Stimulated activated CD4-positive, alpha-beta T cell treated with anti-CD3 and anti-CD28 coated beads, Interleukin-1b, Interleukin-23, amount 100 ng/mL, for 4 hours (primary cell): Measurements from ENCODE around the gene CEP72.
"Not testable (repeated sequence)": the region's sequence is repeated elsewhere in the genome, so short reads cannot be mapped to it uniquely, and the experiment has no call there.

Experiments
- DNase-seq, 2 donors: peaks; one replicate each; pipeline ENCODE4 v3.0.0-alpha.2; 2020; ENCODE audit warnings: low read depth in 2 of 2

CEP72 gene

DNA sequence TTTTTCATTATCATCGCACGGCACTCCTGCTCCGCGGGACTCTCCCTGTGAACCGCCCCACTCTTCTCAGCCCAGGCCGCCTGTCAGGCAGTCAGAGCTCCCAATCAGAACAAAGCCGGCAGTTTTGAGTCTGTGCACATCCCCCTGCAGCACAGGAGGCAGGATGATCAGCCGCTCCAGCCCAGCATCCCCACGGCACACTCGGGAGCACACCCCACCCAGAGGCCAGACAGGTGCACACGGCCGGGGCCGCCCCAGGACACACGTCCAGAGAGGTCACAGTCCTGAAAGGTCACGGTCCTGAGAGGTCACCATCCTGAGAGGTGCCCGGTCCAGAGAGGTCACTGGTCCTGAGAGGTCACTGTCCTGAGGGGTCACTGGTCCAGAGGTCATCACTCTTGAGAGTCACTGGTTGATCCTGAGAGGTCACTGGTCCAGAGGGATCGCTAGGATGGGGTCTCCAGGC is 72.6 kb downstream of the CEP72 start:
- DNase-seq, result no peak

DNA sequence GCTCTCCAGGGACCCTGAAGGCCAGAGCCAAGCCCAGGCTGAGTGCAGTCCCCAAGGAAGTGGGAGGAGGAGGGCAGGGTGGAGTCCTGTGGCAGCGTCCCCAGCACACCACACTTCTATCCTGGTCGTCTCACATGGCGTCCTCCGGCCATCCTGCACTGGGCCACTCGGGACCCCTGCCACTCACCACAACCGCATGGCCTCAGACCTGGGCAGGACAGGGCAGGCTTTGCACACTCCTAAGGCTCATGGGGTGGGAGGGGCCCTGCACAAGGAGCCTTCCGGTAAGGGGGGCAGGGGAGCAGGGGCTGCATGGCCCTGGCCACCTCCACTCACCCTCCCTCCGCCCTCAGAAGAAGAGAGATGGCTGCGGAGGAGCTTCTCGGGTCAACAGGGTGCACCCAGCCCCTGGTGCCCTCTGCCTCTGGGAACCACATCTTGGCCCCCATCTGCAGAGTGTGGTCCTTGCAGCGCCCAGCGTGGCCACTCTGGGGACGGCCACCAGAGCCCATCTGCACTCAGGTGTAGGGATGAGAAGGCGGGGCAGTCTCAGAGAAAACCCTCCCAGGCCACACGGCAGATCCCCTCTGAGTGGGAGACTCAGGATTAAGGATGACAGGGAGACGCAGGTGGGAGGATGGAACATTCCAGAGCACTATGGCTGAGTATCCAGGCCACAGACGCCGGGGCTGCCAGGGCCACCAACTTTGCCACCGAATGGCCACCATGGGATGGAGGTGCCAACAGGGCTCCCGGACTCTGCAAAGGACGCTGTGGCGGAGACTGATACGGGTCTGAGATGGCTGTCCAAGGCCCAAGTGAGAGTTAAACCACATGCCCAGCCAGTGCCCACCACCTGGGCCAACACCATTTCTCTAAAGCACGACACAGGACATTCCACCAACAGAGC is 73.4 kb downstream of the CEP72 start:
- no peak for DNase-seq

DNA sequence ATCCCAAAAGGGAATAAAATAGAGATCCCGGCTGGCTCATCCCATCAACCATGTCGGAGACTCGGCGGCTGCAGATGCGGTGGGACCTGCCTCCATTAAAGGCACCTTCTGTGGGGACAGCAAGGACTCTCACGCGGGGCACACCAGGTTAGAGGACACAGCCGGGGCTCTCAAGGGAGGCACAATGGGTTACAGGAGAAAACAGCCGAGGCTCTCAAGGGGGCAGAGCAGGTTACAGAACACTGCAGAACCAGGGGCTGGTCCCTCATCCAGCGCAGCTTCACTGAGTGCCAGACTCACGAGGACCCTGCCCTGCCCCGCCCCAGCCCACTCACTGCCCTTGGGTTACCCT is 74.0 kb downstream of the CEP72 start:
- DNase-seq, result not testable (repeated sequence)

DNA sequence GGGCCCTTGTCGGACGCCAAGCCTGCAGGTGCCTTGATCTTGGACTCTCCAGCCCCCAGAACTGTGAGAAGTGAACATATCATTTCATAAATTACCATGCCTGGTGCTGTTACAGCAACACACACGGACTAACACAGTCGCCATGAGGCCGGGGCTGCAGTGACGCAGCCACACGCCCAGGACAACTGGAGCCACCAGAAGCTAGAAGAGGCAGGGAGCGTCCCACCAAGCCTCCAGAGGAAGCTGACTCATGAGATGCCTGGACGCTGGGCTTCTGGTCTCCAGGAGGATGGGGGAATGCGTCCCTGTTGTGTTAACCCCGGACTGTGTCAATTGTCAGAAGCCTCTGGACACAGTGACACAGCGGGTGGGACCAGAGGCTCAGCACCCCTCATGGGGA is 74.8 kb downstream of the CEP72 start:
- not testable (repeated sequence) for DNase-seq

DNA sequence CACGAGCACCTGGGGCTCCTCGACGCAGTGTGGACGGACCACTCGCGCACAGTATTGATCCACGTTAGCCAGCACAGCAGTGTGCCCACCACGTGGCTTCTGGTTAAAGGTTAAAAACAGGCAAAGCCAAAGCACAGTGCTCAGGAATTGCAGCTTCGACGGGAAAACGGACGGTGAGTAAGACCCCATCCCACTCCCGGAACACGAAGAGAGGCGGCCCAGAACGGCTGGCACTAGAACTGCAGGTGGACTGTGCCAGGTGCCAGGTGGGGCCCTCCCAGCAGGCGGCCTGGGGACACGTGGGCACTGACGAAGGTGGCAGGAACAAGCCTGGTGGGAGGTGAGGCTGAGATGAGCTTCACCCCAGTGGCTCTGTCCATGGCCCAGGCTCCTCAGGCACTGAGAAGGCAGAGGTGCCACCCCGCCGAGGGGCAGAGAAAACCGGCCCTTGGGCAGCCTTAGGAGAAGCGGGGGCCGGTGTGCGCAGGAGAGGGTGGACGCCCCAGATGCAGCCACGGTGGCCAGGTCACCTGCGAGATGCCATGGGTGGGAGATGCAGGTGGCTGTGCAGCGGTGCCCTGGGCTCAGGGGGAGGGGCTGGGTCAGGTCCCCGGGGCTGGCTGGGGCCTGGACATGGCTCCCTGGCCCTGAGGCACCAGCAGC is 76.3 kb downstream of the CEP72 start:
- not testable (repeated sequence) for DNase-seq

DNA sequence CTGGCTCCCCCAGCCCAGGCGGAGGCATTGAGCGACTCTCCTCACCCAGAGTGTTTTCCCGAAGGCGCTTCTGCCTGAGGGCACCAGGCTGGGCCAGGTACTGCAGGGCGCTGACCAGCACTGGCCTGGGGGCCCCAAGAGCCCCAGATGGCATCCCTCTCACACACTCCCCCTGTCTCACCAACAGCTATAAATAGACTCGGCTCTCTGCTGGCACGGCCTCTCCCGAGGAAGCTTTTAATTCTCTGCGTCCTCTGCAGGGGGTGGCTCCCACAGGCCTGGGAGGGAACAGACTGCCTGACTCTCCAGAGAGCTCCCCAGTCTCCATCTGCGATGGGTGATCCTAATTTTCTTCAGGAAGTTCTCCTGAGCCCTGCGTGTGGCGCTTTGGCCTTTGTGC is 78.2 kb downstream of the CEP72 start:
- DNase-seq, result not testable (repeated sequence)

DNA sequence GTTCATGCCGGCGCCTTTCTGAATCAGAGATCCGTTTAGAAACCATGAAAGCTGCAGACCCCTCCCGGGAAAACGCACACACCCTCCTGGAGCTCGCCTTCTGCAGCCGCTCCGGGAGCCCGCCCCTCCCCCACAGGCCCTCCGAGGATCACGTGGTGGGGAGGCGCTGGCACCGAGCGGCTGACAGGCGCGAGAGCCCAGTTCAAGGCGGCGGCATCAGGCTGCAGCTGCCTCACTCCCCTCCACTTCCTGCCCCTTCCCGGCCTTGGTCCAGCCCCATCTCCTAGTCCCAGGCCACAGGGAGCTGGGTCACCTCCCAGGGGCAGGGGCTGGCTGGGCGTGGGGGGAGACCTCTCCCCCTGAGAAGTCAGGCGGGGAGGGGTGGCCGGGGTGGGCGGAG is 78.9 kb downstream of the CEP72 start:
- not testable (repeated sequence) for DNase-seq

DNA sequence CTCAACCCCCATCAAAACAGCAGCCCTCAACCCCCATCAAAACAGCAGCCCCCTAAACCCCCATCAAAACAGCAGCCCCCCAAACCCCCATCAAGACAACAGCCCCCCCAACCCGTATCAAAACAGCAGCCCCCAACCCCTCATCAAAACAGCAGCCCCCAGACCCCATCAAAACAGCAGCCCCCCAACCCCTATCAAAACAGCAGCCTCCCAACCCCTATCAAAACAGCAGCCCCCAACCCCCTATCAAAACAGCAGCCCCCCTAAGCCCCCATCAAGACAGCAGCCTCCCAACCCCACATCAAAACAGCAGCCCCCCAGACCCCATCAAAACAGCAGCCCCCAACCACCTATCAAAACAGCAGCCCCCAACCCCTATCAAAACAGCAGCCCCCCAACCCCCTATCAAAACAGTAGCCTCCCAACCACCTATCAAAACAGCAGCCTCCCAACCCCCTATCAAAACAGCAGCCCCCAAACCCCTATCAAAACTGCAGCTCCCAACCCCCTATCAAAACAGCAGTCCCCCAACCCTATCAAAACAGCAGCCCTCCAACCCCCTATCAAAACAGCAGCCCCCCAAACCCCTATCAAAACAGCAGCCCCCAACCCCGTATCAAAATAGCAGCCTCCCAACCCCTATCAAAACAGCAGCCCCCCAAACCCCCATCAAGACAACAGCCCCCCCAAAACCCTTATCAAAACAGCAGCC is 79.8 kb downstream of the CEP72 start:
- no peak for DNase-seq

DNA sequence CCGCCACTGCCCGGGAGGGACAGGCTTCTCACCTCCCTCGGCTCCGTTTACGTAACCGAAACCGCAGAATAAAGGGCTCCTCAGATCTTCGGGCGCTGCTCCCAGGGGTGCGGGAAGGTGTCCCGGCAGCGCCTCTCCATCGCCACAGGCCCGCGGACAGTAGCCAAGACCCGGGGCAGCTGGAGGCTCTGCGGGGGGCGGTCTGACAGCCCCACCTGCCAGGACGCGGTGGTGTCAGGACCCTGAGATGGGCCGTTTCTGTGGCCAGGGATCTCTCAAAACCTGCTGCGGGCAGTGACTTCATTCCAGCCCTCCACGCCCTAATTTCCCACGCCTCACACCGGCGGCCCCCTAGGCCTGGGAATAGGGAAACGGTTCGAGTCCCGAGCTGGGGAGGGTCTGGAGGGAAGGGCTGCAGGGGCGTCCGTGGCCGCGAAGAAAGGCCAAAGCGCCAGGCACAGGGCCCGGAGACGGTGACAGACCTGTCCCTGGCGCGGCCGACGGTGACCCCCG is 80.4 kb downstream of the CEP72 start:
- DNase-seq, result not testable (repeated sequence)

DNA sequence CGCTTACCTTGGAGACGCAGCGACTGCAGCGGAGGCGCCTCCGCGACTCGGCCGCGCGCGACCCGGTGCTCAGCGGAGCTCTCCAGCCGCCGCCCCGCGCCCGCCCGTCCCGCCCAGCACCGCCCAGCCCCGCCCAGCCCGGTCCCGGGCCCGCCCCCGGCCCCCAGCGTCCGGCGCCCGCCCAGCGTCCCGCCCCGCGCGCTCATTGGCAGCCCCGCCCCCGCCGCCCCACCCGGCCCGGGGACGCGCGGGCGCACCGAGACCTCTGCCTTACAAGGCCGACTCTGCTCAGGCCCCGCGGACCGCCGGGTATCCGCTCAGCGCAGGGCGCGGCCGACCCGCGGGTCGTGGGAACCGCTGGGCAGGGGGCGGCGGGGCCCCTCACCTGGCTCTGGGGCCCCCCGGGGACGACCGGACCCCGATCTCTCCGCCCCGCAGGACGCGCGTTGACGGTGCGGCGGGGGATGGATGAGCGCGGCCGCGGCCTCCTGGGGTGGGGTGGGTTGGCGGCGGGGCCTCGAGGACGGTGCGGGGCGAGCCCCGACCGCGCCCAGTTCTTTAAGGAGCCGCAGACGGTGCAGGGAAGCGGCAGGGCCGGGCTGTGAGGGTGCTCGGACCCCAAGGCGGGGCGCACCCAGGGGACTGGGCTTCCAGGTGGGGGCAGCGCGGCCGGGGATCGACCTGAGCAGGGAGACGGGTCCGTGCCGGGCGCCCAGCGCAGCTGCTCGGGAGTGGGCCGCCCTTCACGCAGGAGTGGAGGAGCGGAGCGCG is 81.3 kb downstream of the CEP72 start, which contains the start of gene TPPP:
Gene TPPP, minus strand, starts transcription at position 82 of the 771 bp plus-strand sequence. CDS start 15,292 bp downstream, outside the sequence.
- peak; percentile 66 to 88 for DNase-seq

DNA sequence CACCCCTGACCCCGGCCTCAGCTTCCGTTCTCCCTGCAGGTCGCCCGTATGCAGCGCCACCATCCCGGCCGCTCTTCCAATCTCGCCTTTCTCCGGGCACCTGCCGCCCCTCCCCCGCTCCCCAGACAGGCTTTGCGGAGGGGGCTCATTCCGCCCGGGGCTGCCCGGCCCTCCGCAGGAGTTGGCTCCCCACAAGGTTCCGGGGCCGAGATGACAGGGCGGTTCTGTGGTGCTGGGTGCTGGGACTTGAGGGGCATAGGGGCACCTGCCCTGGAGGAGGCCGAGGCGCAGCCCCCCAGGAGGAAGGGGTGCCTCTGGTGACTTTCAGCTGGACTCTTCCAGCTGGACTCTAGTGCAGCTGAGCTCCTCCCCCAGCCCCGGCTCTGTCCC is 81.9 kb downstream of the CEP72 start:
- DNase-seq, result not testable (repeated sequence)

DNA sequence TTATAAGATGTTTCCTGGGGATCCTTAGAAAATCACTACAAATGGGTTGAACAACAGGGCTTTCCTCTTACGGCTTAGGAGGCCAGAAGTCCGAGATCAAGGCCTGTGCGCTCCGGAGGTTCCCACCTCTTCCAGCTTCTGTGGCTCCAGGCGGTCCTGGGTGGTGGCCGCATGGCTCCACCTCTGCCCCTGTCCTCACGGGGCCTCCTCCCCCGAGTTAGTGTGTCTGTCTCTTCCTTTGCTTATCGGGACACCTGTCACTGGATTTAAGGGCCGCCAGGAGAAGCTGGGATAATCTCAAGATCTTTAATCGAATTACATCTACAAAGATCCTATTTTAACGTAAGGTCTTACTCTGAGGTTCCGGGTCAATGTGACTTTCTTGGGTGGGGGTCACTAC is 83.3 kb downstream of the CEP72 start:
- DNase-seq, result not testable (repeated sequence)

DNA sequence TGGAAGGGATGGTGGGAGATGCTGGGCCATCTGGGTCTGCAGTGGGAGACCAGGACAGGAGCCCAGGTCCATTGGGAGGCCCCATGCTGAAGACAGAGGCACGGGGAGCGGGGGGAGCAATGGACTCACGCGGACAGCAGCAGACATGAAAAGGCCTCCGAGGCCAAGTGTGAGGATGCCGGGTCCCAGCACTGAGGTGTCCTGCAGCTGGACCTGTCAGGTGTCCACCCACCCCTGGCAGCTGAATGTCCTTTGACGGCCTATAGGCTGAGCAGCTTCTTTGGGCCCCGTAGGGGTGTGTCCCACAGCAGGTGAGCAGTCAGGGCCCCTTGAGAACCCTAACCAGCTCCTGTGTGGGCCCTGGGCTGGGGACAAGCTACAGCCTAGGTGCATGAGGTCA is 84.1 kb downstream of the CEP72 start:
- DNase-seq, result not testable (repeated sequence)

DNA sequence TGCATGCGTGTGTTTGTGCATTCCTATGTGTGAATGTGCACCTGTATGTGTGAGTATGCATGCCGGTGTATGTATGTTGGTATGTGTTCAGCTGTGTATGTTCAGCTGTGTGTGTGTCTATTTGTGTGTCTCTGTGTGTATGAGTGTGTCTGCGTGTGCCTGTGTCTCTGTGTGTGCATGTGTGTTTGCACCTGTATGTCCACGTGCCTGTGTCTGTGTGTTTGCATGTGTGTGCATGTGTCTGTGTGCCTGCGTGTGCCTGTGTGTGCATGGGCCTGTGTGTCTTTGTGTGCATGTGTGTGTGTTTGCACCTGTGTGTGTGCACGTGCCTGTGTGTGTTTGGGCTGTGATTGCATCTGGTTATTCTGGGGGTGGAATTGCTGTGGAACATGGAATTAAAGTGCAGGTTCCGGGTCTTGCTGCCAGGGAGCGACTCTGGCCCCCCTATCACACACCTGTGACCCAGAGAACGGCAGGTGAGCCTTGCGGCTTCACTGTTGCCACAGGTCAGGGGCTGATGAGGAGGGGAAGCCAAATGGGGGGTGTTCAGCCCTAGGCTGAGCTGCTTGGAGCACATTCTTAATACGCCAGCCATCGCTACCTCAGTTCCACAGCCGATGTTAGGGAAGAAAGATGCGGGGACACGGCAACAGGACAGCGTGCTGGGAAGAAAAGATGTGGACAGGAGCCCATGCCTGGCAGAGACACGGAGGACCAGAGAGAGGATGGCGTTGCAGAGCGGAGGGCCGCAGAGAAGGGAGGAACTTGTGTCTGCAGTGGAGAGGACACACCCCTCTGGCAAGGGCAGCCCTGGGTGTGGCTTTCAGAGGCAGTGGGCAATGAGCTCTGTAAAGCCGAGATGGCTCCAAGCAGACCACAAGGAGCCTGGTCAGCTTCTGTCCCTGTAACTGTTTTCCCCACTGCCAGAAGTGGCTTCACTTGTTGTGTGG is 84.9 kb downstream of the CEP72 start:
- not testable (repeated sequence) for DNase-seq
